ENCODE data around the gene AADAT. TPM values are rescaled to one million over a fixed set of nuclear protein-coding genes. Genes with fewer than 3 reads are reported as not detected.

Gene AADAT
- total and polyA plus RNA-seq, 9 donors = 3.1 to 11.3 (median 5.1) TPM

- no peak overlapping the region for H3K27ac ChIP-seq
- no peak for DNase-seq
- no peaks in the 10 kb centered on the region for H3K36me3 ChIP-seq
- intact Hi-C loops (cut with DNase I) = no loop called here
- 61 to 94% (median 88%) methylated on average over 3 of the region's 3 CpGs for WGBS, 3 donors
- H3K4me1 ChIP-seq (ENCODE audit: insufficient read depth) = no peaks in the 10 kb centered on the region
- H3K4me3 ChIP-seq = no peak overlapping the region
- TF ChIP-seq POLR2A (IDR thresholded peaks at IDR 0.05) (no peak), EP300 (IDR thresholded peaks at IDR 0.05) (no peak), CTCF (IDR thresholded peaks at IDR 0.05) (no peak)
- H3K27me3 ChIP-seq = no peaks in the 10 kb centered on the region
- no peaks in the 10 kb centered on the region for H3K9me3 ChIP-seq
Observed at GRCh38 chr4:170080496-170080895, 9.3 kb downstream of the AADAT start.

GRCh38 chr4:170079981-170080380 is 9.8 kb downstream of the AADAT start:
- Histone ChIP-seq H3K4me3 (no peak overlapping the region), H3K27me3 (no peaks in the 10 kb centered on the region), H3K4me1 (ENCODE audit: insufficient read depth) (no peaks in the 10 kb centered on the region), H3K36me3 (no peaks in the 10 kb centered on the region), H3K9me3 (no peaks in the 10 kb centered on the region), H3K27ac (no peak overlapping the region)
- no peak for DNase-seq
- 88 to 93% (median 91%) methylated on average over 2 of the region's 2 CpGs for whole genome bisulfite sequencing, 3 donors
- no peak for TF ChIP-seq EP300 (IDR thresholded peaks at IDR 0.05)
- no peak for TF ChIP-seq CTCF (IDR thresholded peaks at IDR 0.05)
- no peak for TF ChIP-seq POLR2A (IDR thresholded peaks at IDR 0.05)
- intact Hi-C loops (cut with DNase I) = no loop called here

GRCh38 chr4:170071196-170071595 is 18.6 kb downstream of the AADAT start:
- Histone ChIP-seq H3K27me3 (no peaks in the 10 kb centered on the region), H3K4me1 (ENCODE audit: insufficient read depth) (no peaks in the 10 kb centered on the region), H3K27ac (no peak overlapping the region), H3K9me3 (no peaks in the 10 kb centered on the region), H3K36me3 (no peaks in the 10 kb centered on the region), H3K4me3 (no peak overlapping the region)
- 91 to 96% (median 95%) methylated on average over 6 of the region's 6 CpGs for WGBS, 3 donors
- DNase-seq = no peak
- TF ChIP-seq POLR2A (IDR thresholded peaks at IDR 0.05) (no peak), CTCF (IDR thresholded peaks at IDR 0.05) (no peak), EP300 (IDR thresholded peaks at IDR 0.05) (no peak)
- intact Hi-C loops (cut with DNase I) = no loop called here

- no peak for DNase-seq
- 95 to 97% (median 96%) methylated on average over 8 of the region's 8 CpGs for WGBS, 3 donors
- H3K4me1 ChIP-seq (ENCODE audit: insufficient read depth) = no peaks in the 10 kb centered on the region
- H3K27ac ChIP-seq = no peak overlapping the region
- no peak for TF ChIP-seq CTCF (IDR thresholded peaks at IDR 0.05)
- no peak for TF ChIP-seq POLR2A (IDR thresholded peaks at IDR 0.05)
- TF ChIP-seq EP300 (IDR thresholded peaks at IDR 0.05) = no peak
- no peak overlapping the region for H3K4me3 ChIP-seq
- H3K27me3 ChIP-seq = no peaks in the 10 kb centered on the region
- H3K9me3 ChIP-seq = no peaks in the 10 kb centered on the region
- intact Hi-C loops (cut with DNase I) = no loop called here
- no peaks in the 10 kb centered on the region for H3K36me3 ChIP-seq
Observed at GRCh38 chr4:170068438-170069128, 21.2 kb downstream of the AADAT start.

Data from ovary (tissue), 9 donors.